Thyroid gland (tissue), 4 donors: ENCODE results near the gene PARVB. TPM values are rescaled to one million over a fixed set of nuclear protein-coding genes. Genes with fewer than 3 reads are reported as not detected.

Experiments
- DNase-seq, 2 donors: peaks; one replicate each; pipeline ENCODE4 v3.0.0-alpha.2; 2019
- H3K27ac ChIP-seq, 3 donors: fragments of 200-600 bp; sonication (generic); 1 replicate in 2 of 3; 2 replicates in 1 of 3; pipeline ENCODE4 v1.5.1; 2016 to 2019; ENCODE audit warnings: mild to moderate bottlenecking in 1 of 3, moderate library complexity in 1 of 3
- H3K27me3 ChIP-seq: fragments of 200-600 bp; sonication (generic); one replicate; pipeline ENCODE4 v1.5.1; 2019
- H3K36me3 ChIP-seq, 2 donors: fragments of 200-600 bp; sonication (generic); one replicate each; pipeline ENCODE4 v1.5.1; 2016 to 2019
- H3K4me1 ChIP-seq, 2 donors: fragments of 200-600 bp; sonication (generic); one replicate each; pipeline ENCODE4 v1.5.1; 2017 to 2019
- H3K4me3 ChIP-seq, 3 donors: fragments of 200-600 bp; sonication (generic); replicated peaks in 1 of 3; 1 replicate in 2 of 3; 2 replicates in 1 of 3; pipeline ENCODE4 v1.5.1; 2016; ENCODE audit warnings: mild to moderate bottlenecking in 1 of 3
- H3K9me3 ChIP-seq: fragments of 200-600 bp; sonication (generic); one replicate; pipeline ENCODE4 v1.5.1; 2017
- CTCF ChIP-seq, 6 experiments: fragments of 200-600 bp in 3 of 6; fragments of 450-650 bp in 3 of 6; sonication (generic) in 3 of 6; IDR thresholded peaks; one replicate each; pipeline ENCODE4 v1.5.1; 2016 to 2019; ENCODE audit warnings: antibody characterized with exemption in 6 of 6, mild to moderate bottlenecking in 2 of 6, inconsistent platforms in 1 of 6, moderate library complexity in 1 of 6
- POLR2A ChIP-seq, 2 donors: fragments of 450-650 bp; IDR thresholded peaks; one replicate each; pipeline ENCODE4 v1.6.1; 2017; ENCODE audit warnings: antibody characterized with exemption in 2 of 2, mild to moderate bottlenecking in 2 of 2, moderate library complexity in 1 of 2
- whole genome bisulfite sequencing, 2 donors: methylation state at CpG; one replicate each; pipeline ENCODE4 v1.1.5; 2017; 5-methylcytosine and 5-hydroxymethylcytosine counted together
- intact Hi-C: fragments of 100-400 bp; cut with DNase I; formaldehyde crosslinking; loops from one replicate; pipeline ENCODE4 v1.15.1; 2023
- total RNA-seq, 4 donors: library from RNA; depleted of rRNA; stranded (reverse); fragments of >200 nt; gene quantifications; one replicate each; pipeline ENCODE4 v1.2.3, GENCODE V29; 2016

Gene PARVB
- total RNA-seq, 4 donors from 2014 or later, result 6.7 to 34.9 (median 11.0) TPM

GRCh38 chr22:44131989-44132685 lies 108.0 kb downstream of the PARVB start:
- no peak for DNase-seq
- no peaks in the 10 kb centered on the region for H3K36me3 ChIP-seq
- H3K9me3 ChIP-seq, result no peaks in the 10 kb centered on the region
- intact Hi-C loops, result no loop called here
- no peak for TF ChIP-seq POLR2A (IDR thresholded peaks at IDR 0.05)
- no peak for TF ChIP-seq CTCF (IDR thresholded peaks at IDR 0.05)
- no peaks in the 10 kb centered on the region for H3K27me3 ChIP-seq
- no peak overlapping the region for H3K27ac ChIP-seq
- peaks cover 3 to 38% of the 10 kb centered on the region in 2 donors for H3K4me1 ChIP-seq
- no peak overlapping the region for H3K4me3 ChIP-seq
- 70 to 75% methylated on average over 11 to 13 of the region's 13 CpGs for WGBS, 2 donors

- TF ChIP-seq POLR2A (IDR thresholded peaks at IDR 0.05), result no peak
- TF ChIP-seq CTCF (IDR thresholded peaks at IDR 0.05), result no peak
- DNase-seq, result no peak
- Histone ChIP-seq H3K4me1 (peaks cover 3 to 32% of the 10 kb centered on the region in 2 donors), H3K4me3 (no peak overlapping the region), H3K27me3 (no peaks in the 10 kb centered on the region), H3K27ac (no peak overlapping the region), H3K36me3 (no peaks in the 10 kb centered on the region), H3K9me3 (no peaks in the 10 kb centered on the region)
- WGBS, 2 donors, result 79 to 80% methylated on average over 12 of the region's 12 CpGs
- intact Hi-C loops, result no loop called here
Observed at GRCh38 chr22:44132724-44133123, 108.6 kb downstream of the PARVB start.

- intact Hi-C loops, result no loop called here
- no peaks in the 10 kb centered on the region for H3K9me3 ChIP-seq
- H3K27ac ChIP-seq, result peak overlapping the region in 1 of 3 donors; percentile 42
- H3K36me3 ChIP-seq, result no peaks in the 10 kb centered on the region
- 71 to 87% methylated on average over 6 of the region's 6 CpGs for WGBS, 2 donors
- DNase-seq, result no peak
- H3K4me3 ChIP-seq, result no peak overlapping the region
- peaks cover 3 to 28% of the 10 kb centered on the region in 2 donors for H3K4me1 ChIP-seq
- H3K27me3 ChIP-seq, result no peaks in the 10 kb centered on the region
- TF ChIP-seq POLR2A (IDR thresholded peaks at IDR 0.05) (no peak), CTCF (IDR thresholded peaks at IDR 0.05) (no peak)
Observed at GRCh38 chr22:44133161-44133560, 109.1 kb downstream of the PARVB start.

- H3K27me3 ChIP-seq, result no peaks in the 10 kb centered on the region
- peak; percentile 30 to 34 for DNase-seq
- 53 to 83% methylated on average over 18 to 20 of the region's 21 CpGs for WGBS, 2 donors
- H3K9me3 ChIP-seq, result no peaks in the 10 kb centered on the region
- H3K4me3 ChIP-seq, result no peak overlapping the region
- peak overlapping the region in 1 of 3 donors; percentile 42 for H3K27ac ChIP-seq
- intact Hi-C loops, result no loop called here
- no peak for TF ChIP-seq CTCF (IDR thresholded peaks at IDR 0.05)
- TF ChIP-seq POLR2A (IDR thresholded peaks at IDR 0.05), result no peak
- H3K4me1 ChIP-seq, result peaks cover 3 to 21% of the 10 kb centered on the region in 2 donors
- H3K36me3 ChIP-seq, result no peaks in the 10 kb centered on the region
Observed at GRCh38 chr22:44133901-44134571, 109.9 kb downstream of the PARVB start.

GRCh38 chr22:44136112-44136511 lies 112.0 kb downstream of the PARVB start:
- intact Hi-C loops, result no loop called here
- no peaks in the 10 kb centered on the region for H3K36me3 ChIP-seq
- DNase-seq, result no peak

More at GRCh38 chr22:44136112-44136511, 112.0 kb downstream of the PARVB start:
- Histone ChIP-seq H3K4me3 (no peak overlapping the region), H3K27me3 (no peaks in the 10 kb centered on the region), H3K9me3 (no peaks in the 10 kb centered on the region), H3K4me1 (peaks cover 3 to 21% of the 10 kb centered on the region in 2 donors), H3K27ac (no peak overlapping the region)
- TF ChIP-seq POLR2A (IDR thresholded peaks at IDR 0.05), result no peak
- TF ChIP-seq CTCF (IDR thresholded peaks at IDR 0.05), result no peak
- WGBS, 2 donors, result 86 to 92% methylated on average over 8 of the region's 8 CpGs
